Central memory CD8-positive, alpha-beta T cell (primary cell): Measurements from ENCODE around the gene SCTR.

Source experiments
- ATAC-seq: fragments of 150-1000 bp; cut with Tn5 transposase; replicated peaks from 2 replicates; pipeline ENCODE4 v1.10.0; 2022; ENCODE audit warnings: mild to moderate bottlenecking, moderate FRiP score, moderate number of reproducible peaks; ENCODE audit not compliant: poor library complexity, severe bottlenecking; ENCODE audit errors: extremely low read depth
- DNase-seq, 2 donors: peaks; one replicate each; pipeline ENCODE4 v3.0.0; 2021; ENCODE audit warnings: low spot score in 2 of 2
- H3K27ac Mint-ChIP-seq: one replicate; pipeline ENCODE4 v1.8.0; 2022; ENCODE audit warnings: low read depth, mild to moderate bottlenecking, moderate library complexity, mixed read lengths
- H3K27me3 Mint-ChIP-seq: one replicate; pipeline ENCODE4 v1.8.0; 2022; ENCODE audit warnings: mixed read lengths
- H3K36me3 Mint-ChIP-seq: one replicate; pipeline ENCODE4 v1.8.0; 2022; ENCODE audit warnings: mild to moderate bottlenecking, moderate library complexity, mixed read lengths; ENCODE audit not compliant: insufficient read depth
- H3K4me1 Mint-ChIP-seq: one replicate; pipeline ENCODE4 v1.8.0; 2022; ENCODE audit warnings: mixed read lengths
- H3K4me3 Mint-ChIP-seq: one replicate; pipeline ENCODE4 v1.8.0; 2022; ENCODE audit warnings: mild to moderate bottlenecking, moderate library complexity, mixed read lengths
- H3K9me3 Mint-ChIP-seq: one replicate; pipeline ENCODE4 v1.8.0; 2022; ENCODE audit warnings: mixed read lengths

SCTR gene

DNA sequence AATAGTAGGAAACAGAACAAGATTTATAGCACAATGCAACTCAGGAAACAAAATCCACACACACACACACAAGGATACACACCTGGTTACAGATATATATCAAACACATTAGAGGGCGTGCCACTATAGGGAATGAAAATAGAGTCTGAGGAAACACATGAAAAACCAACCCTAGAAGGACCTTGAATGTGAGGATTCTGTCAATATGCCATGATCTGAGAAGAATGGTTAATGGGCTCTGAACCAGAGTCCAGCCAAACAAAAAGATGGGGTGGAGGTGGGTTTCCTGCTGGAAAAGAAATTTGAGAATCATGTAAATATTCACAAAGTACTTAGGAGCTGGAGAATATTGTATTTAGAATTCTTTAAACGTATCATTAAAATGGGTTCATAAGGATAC, 100.5 kb downstream of the SCTR start:
- no peaks in the 10 kb centered on the region for H3K4me1 Mint-ChIP-seq
- no peaks in the 10 kb centered on the region for H3K9me3 Mint-ChIP-seq
- peaks cover 88% of the 10 kb centered on the region for H3K27me3 Mint-ChIP-seq
- H3K27ac Mint-ChIP-seq, result no peak overlapping the region
- DNase-seq (no peak), ATAC-seq (no peak)
- H3K36me3 Mint-ChIP-seq, result no peaks in the 10 kb centered on the region
- H3K4me3 Mint-ChIP-seq, result no peak overlapping the region

DNA sequence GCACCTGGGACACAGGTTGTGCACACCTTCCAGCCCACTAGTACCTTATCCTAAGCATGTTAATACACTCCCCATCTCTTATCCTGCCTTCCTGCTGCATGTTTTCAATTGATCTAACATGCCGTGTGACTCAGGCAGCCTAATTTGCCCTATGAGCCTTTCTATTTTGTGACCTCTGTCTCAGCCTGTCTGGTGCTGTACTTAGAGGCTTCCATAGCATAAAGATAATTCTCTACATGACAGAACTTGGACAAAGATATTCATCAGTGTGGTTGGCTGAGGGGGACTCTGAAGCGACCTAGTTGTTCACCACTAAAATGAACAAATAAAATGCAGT, 101.2 kb downstream of the SCTR start:
- peaks cover 87% of the 10 kb centered on the region for H3K27me3 Mint-ChIP-seq
- no peak overlapping the region for H3K4me3 Mint-ChIP-seq
- H3K36me3 Mint-ChIP-seq, result no peaks in the 10 kb centered on the region
- ATAC-seq (no peak), DNase-seq (no peak)
- no peaks in the 10 kb centered on the region for H3K9me3 Mint-ChIP-seq
- H3K27ac Mint-ChIP-seq, result no peak overlapping the region
- H3K4me1 Mint-ChIP-seq, result no peaks in the 10 kb centered on the region

DNA sequence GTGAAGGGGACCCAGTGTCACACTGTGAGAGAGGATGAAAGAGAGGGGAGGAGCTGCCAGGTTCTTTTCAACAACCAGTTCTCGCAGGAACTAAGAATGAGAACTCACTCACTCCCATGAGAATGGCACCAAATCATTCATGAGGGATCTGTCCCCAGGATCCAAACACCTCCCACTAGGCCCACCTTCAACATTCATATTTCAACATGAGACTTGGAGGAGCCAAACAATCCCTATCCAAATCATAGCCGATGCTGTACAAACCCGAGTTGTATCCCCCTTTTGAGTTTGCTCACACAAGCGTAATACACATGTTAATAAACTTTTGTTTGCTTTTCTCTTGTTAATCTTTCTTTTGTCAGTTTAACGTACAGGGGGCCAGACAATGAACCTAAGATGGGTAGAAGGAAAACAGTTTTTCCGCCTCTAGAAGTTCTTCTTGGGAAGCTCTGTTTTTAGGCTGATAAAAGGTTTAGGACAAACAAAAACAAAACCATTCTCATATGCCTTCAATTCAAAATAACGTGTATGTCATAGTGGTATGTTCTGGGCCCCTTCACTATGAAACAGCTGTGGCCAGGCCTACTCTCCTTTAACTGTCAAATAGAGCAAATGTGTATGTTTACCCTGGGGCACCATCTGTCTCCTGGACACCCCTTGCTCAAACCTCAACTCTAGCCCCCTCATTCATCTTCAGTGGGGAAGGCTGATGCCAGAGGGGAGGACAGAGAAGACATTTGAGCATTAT, 101.7 kb downstream of the SCTR start:
- no peaks in the 10 kb centered on the region for H3K4me1 Mint-ChIP-seq
- DNase-seq (no peak), ATAC-seq (no peak)
- H3K36me3 Mint-ChIP-seq, result no peaks in the 10 kb centered on the region
- peaks cover 87% of the 10 kb centered on the region for H3K27me3 Mint-ChIP-seq
- H3K27ac Mint-ChIP-seq, result no peak overlapping the region
- H3K9me3 Mint-ChIP-seq, result no peaks in the 10 kb centered on the region
- H3K4me3 Mint-ChIP-seq, result no peak overlapping the region

DNA sequence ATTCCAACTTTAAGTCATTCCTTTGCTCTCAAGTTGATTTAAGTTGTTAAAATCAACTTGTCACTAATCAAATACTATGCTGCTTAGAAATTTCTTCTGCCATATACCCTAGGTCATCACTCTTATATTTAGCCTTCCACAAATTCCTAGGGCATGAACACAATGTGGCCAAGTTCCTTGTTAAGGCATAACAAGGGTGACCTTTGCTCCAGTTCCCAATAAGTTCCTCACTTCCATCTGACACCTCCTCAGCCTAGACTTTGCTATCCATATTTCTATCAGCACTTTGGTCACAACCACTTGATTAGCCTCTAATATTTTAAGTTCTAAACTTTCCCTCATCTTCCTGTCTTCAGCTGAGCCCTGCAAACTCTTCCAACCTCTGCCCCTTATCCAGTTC, 102.5 kb downstream of the SCTR start:
- ATAC-seq (no peak), DNase-seq (no peak)
- H3K27me3 Mint-ChIP-seq, result peaks cover 82% of the 10 kb centered on the region
- H3K36me3 Mint-ChIP-seq, result no peaks in the 10 kb centered on the region
- H3K27ac Mint-ChIP-seq, result no peak overlapping the region
- no peak overlapping the region for H3K4me3 Mint-ChIP-seq
- H3K9me3 Mint-ChIP-seq, result no peaks in the 10 kb centered on the region
- H3K4me1 Mint-ChIP-seq, result no peaks in the 10 kb centered on the region

DNA sequence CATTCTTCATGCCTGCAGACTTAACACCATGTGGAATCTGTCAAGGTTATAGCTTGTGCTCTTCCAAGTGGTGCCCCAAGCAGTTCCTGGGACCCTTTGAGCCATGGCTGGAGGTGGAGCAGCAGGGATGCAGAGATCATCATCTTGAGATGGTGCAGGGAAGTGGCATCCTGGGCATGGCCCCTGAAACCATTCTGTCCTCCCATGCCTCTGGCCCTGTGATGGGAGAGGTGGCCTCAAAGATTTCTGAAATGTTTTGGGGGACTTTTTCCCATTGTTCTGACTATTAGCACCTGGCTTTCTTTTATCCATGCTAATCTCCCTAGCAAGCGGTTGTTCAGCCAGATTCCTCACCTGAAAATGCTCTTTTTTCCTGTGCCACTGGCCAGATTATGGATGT, 103.0 kb downstream of the SCTR start:
- no peaks in the 10 kb centered on the region for H3K9me3 Mint-ChIP-seq
- H3K36me3 Mint-ChIP-seq, result no peaks in the 10 kb centered on the region
- no peak overlapping the region for H3K4me3 Mint-ChIP-seq
- no peak overlapping the region for H3K27ac Mint-ChIP-seq
- no peaks in the 10 kb centered on the region for H3K4me1 Mint-ChIP-seq
- ATAC-seq, result no peak
- DNase-seq, result no peak
- H3K27me3 Mint-ChIP-seq, result peaks cover 77% of the 10 kb centered on the region

DNA sequence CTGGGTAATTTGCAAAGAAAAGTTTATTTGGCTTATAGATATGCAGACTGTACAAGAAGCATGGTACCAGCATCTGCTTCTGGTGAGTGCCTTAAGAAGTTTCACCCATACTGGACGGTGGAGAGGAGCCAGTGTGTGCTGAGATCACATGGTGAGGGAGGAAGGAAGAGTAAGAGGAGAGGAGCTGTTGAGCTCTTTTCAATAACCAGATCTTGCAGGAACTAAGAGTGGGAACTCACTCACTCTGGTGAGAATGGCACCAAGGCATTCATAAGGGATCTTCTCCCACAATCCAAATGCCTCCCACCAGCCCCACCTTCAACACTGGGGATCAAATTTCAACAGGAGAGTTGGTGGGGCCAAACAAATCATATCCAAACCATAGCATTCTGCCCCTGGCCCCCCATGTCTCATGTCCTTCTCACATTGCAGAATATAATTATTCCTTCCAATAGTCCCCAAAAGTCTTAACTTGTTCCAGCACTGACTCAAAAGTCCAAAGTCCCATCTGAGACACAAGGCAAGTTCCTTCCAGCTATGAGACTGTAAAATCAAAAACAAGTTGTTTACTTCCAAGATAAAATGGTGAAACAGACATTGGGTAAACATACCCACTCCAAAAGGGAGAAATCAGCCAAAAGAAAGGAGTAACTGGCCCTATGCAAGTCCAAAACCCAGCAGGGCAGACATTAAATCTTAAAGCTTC, 104.3 kb downstream of the SCTR start:
- H3K36me3 Mint-ChIP-seq, result no peaks in the 10 kb centered on the region

DNA sequence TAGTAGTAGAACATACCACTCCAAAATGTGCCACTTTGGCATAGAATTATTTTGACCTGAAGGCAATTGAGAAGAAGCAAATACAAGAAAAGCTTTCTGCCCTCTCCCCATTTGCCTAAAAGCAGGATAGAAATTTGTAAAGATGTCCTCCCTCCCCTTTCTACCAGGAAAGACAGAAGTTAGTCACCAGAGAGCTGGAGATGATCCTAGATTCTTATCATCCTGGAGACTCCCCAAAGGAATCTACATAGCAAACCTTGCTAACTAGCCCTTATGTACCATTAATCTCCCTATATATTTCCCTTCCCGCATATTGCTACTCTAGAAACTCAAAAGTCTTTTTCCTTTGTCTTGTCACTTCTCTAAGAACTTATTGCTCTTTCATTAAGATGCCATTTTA, 105.2 kb downstream of the SCTR start:
- DNase-seq (no peak), ATAC-seq (no peak)
- no peaks in the 10 kb centered on the region for H3K4me1 Mint-ChIP-seq
- H3K4me3 Mint-ChIP-seq, result no peak overlapping the region
- H3K9me3 Mint-ChIP-seq, result no peaks in the 10 kb centered on the region
- H3K27me3 Mint-ChIP-seq, result peaks cover 55% of the 10 kb centered on the region
- H3K27ac Mint-ChIP-seq, result no peak overlapping the region
- no peaks in the 10 kb centered on the region for H3K36me3 Mint-ChIP-seq

More for the DNA sequence above, 104.3 kb downstream of the SCTR start:
- no peak for DNase-seq
- H3K27ac Mint-ChIP-seq, result no peak overlapping the region
- H3K27me3 Mint-ChIP-seq, result peaks cover 64% of the 10 kb centered on the region
- H3K9me3 Mint-ChIP-seq, result no peaks in the 10 kb centered on the region
- no peak overlapping the region for H3K4me3 Mint-ChIP-seq
- ATAC-seq, result no peak
- H3K4me1 Mint-ChIP-seq, result no peaks in the 10 kb centered on the region

DNA sequence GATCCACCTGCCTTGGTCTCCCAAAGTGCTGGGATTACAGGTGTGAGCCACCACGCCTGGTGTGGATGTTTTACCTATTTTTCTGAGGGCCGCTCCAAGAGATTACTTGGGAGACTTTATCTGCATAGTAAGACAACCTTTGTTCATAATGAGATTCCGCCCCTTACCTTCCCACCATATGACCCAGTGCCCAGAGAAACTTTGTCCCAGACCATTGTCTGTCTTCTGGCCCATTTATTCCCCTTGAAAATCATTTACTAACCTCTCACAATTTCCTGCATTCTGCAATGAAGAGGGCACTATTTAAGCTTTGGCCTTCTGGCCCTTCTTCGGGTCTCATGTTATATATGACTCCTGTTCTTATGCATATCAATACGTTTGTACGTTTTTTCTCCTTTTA, 106.4 kb downstream of the SCTR start:
- H3K4me1 Mint-ChIP-seq, result no peaks in the 10 kb centered on the region
- ATAC-seq (no peak), DNase-seq (no peak)
- H3K27ac Mint-ChIP-seq, result no peak overlapping the region
- no peak overlapping the region for H3K4me3 Mint-ChIP-seq
- H3K27me3 Mint-ChIP-seq, result peaks cover 43% of the 10 kb centered on the region
- H3K36me3 Mint-ChIP-seq, result no peaks in the 10 kb centered on the region
- H3K9me3 Mint-ChIP-seq, result no peaks in the 10 kb centered on the region

DNA sequence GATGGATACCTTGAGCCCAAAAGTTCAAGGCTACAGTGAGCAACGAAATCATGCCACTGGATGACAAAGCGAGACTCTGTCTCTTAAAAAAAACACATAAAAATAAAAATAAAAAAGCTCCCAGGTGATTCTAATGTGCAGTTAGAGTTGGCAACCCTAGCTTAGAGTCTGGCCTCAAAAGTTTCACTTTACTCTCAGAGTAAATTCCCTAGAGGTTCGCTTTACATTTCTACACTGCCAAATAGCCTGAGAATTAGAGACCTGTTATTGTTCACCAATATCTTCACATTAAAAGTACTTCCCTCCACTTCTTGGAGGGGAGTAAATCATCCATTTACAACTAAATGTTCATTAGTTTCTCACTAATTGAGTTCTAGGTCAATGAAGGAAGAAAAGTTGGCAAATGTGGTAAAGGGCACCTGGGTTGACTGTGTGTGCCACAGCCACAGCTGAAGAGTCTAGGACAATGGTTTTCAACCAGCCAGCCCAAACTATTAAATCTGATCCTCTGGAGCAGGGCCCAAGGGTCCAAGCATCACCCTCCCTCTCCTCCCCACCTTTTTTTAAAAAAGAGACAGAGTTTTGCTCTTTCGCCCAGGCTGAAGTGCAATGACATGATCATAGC, 107.9 kb downstream of the SCTR start:
- Mint-ChIP-seq H3K36me3 (no peaks in the 10 kb centered on the region), H3K27ac (no peak overlapping the region), H3K9me3 (no peaks in the 10 kb centered on the region), H3K27me3 (peaks cover 35% of the 10 kb centered on the region), H3K4me1 (no peaks in the 10 kb centered on the region), H3K4me3 (no peak overlapping the region)
- DNase-seq (no peak), ATAC-seq (no peak)

DNA sequence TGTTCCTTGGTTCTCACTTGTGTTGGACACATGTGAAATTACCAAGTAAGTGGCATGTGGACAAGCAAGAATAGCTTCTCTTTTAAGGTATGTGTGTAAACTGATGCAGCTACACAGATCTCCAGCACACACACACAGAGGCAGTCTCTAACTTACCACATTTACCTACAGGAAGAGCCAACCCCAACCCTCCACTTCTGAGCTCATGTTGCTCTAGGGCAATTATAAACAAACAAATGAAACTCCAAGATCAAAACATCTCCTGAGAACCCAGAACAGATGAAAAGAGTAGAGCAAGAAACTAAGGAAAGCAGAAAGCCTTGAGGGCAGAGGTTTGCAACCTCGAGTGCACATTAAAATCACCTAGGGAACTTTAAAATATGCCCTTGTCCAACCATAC, 108.7 kb downstream of the SCTR start:
- H3K4me1 Mint-ChIP-seq, result no peaks in the 10 kb centered on the region
- no peak overlapping the region for H3K27ac Mint-ChIP-seq
- ATAC-seq, result no peak
- no peaks in the 10 kb centered on the region for H3K9me3 Mint-ChIP-seq
- no peak overlapping the region for H3K4me3 Mint-ChIP-seq
- H3K36me3 Mint-ChIP-seq, result no peaks in the 10 kb centered on the region
- no peak for DNase-seq
- H3K27me3 Mint-ChIP-seq, result peaks cover 40% of the 10 kb centered on the region

DNA sequence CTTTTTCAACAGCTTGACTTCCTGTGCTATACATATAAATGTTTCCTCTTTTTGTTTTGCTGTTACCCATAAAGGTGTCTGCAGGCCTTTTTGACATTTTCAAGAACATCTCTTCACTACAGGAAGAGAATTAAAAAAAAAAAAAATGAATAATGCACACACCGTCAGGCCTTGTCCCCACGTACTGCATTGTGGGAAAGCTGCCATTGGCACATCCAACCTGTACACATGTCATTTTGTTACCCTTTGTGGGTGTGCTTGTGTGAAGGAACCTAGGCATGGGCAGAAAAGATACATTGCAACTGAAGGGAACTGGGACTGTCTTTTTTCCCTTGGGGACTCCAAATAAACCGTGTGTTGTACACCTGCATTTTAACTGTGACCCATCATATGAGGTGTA, 109.4 kb downstream of the SCTR start:
- H3K27ac Mint-ChIP-seq, result no peak overlapping the region
- DNase-seq (no peak), ATAC-seq (no peak)
- no peaks in the 10 kb centered on the region for H3K4me1 Mint-ChIP-seq
- H3K27me3 Mint-ChIP-seq, result peaks cover 44% of the 10 kb centered on the region
- H3K9me3 Mint-ChIP-seq, result no peaks in the 10 kb centered on the region
- no peak overlapping the region for H3K4me3 Mint-ChIP-seq
- H3K36me3 Mint-ChIP-seq, result no peaks in the 10 kb centered on the region

DNA sequence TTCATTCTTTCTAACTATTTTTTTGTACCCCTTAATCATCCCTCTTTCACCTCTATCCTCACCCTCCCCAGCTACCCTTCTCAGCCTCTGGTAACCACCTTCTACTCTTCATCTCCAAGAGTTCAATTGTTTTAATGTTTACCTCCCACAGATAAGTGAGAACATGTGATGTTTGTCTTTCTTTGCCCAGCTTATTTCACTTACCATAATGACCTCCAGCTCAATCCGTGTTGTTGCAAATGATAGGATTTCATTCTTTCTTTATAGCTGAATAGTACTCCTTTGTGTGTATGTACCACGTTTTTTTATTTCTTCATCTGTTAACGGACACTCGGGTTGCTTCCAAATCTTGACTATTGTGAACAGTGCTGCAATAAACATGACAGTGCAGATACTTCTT, 114.8 kb downstream of the SCTR start:
- no peak overlapping the region for H3K27ac Mint-ChIP-seq
- ATAC-seq, result no peak
- H3K4me1 Mint-ChIP-seq, result no peaks in the 10 kb centered on the region
- no peak for DNase-seq
- H3K27me3 Mint-ChIP-seq, result peaks cover 35% of the 10 kb centered on the region
- no peak overlapping the region for H3K4me3 Mint-ChIP-seq
- H3K9me3 Mint-ChIP-seq, result no peaks in the 10 kb centered on the region
- no peaks in the 10 kb centered on the region for H3K36me3 Mint-ChIP-seq

DNA sequence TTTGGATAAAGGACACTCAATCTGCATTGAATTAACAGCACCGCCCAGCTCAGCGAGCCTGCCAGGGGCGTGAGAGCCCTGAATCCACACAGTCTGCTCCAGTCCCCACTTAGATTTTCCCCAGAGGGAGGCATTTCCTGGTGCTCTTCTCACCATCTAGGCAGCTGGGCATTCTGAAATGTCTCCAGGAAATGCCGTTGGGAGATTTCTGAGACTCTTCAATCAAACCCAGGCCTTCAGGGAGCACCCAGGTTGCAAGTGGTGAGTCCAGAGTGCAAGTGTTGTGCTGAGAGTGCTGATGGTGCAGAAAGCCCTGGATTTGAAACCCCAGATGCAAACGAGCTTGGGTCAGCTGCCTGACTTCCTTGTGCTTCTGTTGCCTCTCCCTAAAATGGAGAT, 116.1 kb downstream of the SCTR start:
- DNase-seq (no peak), ATAC-seq (no peak)
- no peaks in the 10 kb centered on the region for H3K9me3 Mint-ChIP-seq
- no peak overlapping the region for H3K27ac Mint-ChIP-seq
- no peak overlapping the region for H3K4me3 Mint-ChIP-seq
- no peaks in the 10 kb centered on the region for H3K4me1 Mint-ChIP-seq
- H3K27me3 Mint-ChIP-seq, result peaks cover 35% of the 10 kb centered on the region
- no peaks in the 10 kb centered on the region for H3K36me3 Mint-ChIP-seq
